OCI-LY7 (cell line): Measurements from ENCODE around the gene CD44. TPM values are rescaled to one million over a fixed set of nuclear protein-coding genes. Genes with fewer than 3 reads are reported as not detected.

Source experiments
- BruUV-seq: library from RNA; stranded (reverse); fragments of 400-500 nt; replicated peaks from 2 replicates; lab custom pipeline; 2021; lab: Mats Ljungman, UMichigan
- CTCF ChIA-PET: fragments of 300-600 bp; sonication (Branson Sonifier 250); formaldehyde crosslinking; loops from one replicate; lab custom pipeline; 2022; ENCODE audit warnings: antibody characterized with exemption; ENCODE audit not compliant: unreplicated experiment; lab: Charles Lee
- POLR2A ChIA-PET: fragments of 300-600 bp; sonication (Branson Sonifier 250); formaldehyde crosslinking; loops from one replicate; lab custom pipeline; 2022; ENCODE audit warnings: antibody characterized with exemption; lab: Charles Lee
- DNase-seq: peaks from one replicate; pipeline ENCODE4 v3.0.0-alpha.2; 2015; ENCODE audit warnings: low spot score
- H2AFZ ChIP-seq: fragments of 200-600 bp; sonication (generic), shearing (Covaris generic); 2 replicates; pipeline ENCODE4 v1.6.1; 2014; ENCODE audit warnings: mild to moderate bottlenecking, antibody characterized with exemption, low read length, moderate library complexity
- H3K27ac ChIP-seq: fragments of 200-600 bp; sonication (generic); 2 replicates; pipeline ENCODE4 v1.5.1; 2014; ENCODE audit warnings: mixed run types, low read depth, mild to moderate bottlenecking, moderate library complexity, low read length, inconsistent platforms; ENCODE audit not compliant: poor library complexity, severe bottlenecking
- H3K36me3 ChIP-seq: fragments of 200-600 bp; sonication (generic); 2 replicates; pipeline ENCODE4 v1.6.1; 2014; ENCODE audit warnings: mild to moderate bottlenecking, antibody characterized with exemption, low read length, moderate library complexity, mixed read lengths; ENCODE audit not compliant: insufficient read depth
- H3K4me1 ChIP-seq: fragments of 200-600 bp; sonication (generic); 2 replicates; pipeline ENCODE4 v1.5.1; 2014; ENCODE audit warnings: mild to moderate bottlenecking, low read length; ENCODE audit not compliant: insufficient read depth, poor library complexity, severe bottlenecking
- H3K4me2 ChIP-seq: fragments of 200-600 bp; sonication (generic); 2 replicates; pipeline ENCODE4 v1.6.1; 2014; ENCODE audit warnings: mild to moderate bottlenecking, low read length
- H3K4me3 ChIP-seq: fragments of 200-600 bp; sonication (generic); 2 replicates; pipeline ENCODE4 v1.5.1; 2014; ENCODE audit warnings: mild to moderate bottlenecking, low read depth, low read length; ENCODE audit not compliant: poor library complexity, severe bottlenecking
- H3K79me2 ChIP-seq: fragments of 200-600 bp; sonication (generic); 2 replicates; pipeline ENCODE4 v1.6.1; 2016; ENCODE audit warnings: low read depth, mild to moderate bottlenecking, low read length, moderate library complexity, mixed read lengths; ENCODE audit not compliant: insufficient read depth
- H3K9me2 ChIP-seq: fragments of 200-600 bp; sonication (generic); 2 replicates; pipeline ENCODE4 v1.6.1; 2016; ENCODE audit warnings: mild to moderate bottlenecking, low read length, mixed read lengths; ENCODE audit not compliant: insufficient read depth
- H3K9me3 ChIP-seq: fragments of 200-600 bp; sonication (generic); 2 replicates; pipeline ENCODE4 v1.6.1; 2014; ENCODE audit warnings: mild to moderate bottlenecking, mixed run types, low read length, mixed read lengths
- H4K20me1 ChIP-seq: fragments of 200-600 bp; sonication (generic); 2 replicates; pipeline ENCODE4 v1.6.1; 2014; ENCODE audit warnings: mild to moderate bottlenecking, antibody characterized with exemption, low read length, moderate library complexity, mixed read lengths; ENCODE audit not compliant: insufficient read depth
- CTCF ChIP-seq: fragments of 200-600 bp; sonication (generic); conservative IDR thresholded peaks from 2 replicates; pipeline ENCODE4 v1.5.1; 2014; ENCODE audit warnings: mild to moderate bottlenecking, antibody characterized with exemption, low read length, moderate library complexity, mixed read lengths
- EZH2phosphoT487 ChIP-seq: fragments of 200-600 bp; sonication (generic); IDR thresholded peaks from 2 replicates; pipeline ENCODE4 v1.6.1; 2018; ENCODE audit warnings: low read depth, borderline replicate concordance, mild to moderate bottlenecking, mixed run types, antibody characterized with exemption, low read length, moderate library complexity, mixed read lengths
- intact Hi-C: fragments of 100-400 bp; cut with micrococcal nuclease; formaldehyde crosslinking; loops from one replicate; pipeline ENCODE4 v1.10.0; 2022; ENCODE audit not compliant: unreplicated experiment
- total RNA-seq, 2 experiments: library from RNA; depleted of rRNA in 1 of 2; stranded (reverse); fragments of >200 nt in 1 of 2; shearing (Covaris generic) in 1 of 2; gene quantifications; 2 replicates each; pipeline ENCODE4 v1.2.3, GENCODE V29; 2014 to 2022

CD44 gene
- total RNA-seq, 2 experiments from 2014 or later, result 0.55 TPM; not detected in 1

GRCh38 chr11:35152575-35152974 lies 13.6 kb downstream of the CD44 start:
- no TSS peak for BruUV-seq
- Histone ChIP-seq H3K4me3 (no peak overlapping the region), H3K4me1 (no peaks in the 10 kb centered on the region), H4K20me1 (no peaks in the 10 kb centered on the region), H3K36me3 (no peaks in the 10 kb centered on the region), H3K9me3 (no peaks in the 10 kb centered on the region), H2AFZ (no peak overlapping the region), H3K9me2 (no peaks in the 10 kb centered on the region), H3K27ac (no peak overlapping the region), H3K79me2 (no peaks in the 10 kb centered on the region), H3K4me2 (no peak overlapping the region)
- CTCF ChIA-PET, result no interaction called here
- no peak for TF ChIP-seq EZH2phosphoT487
- no peak for TF ChIP-seq CTCF
- POLR2A ChIA-PET, result interaction anchor here (0.7 to 0.8 kb wide), 2 partner anchors 13 to 22 kb away, joined by 3 read pairs; no protein-coding TSS in a partner anchor
- DNase-seq, result no peak
- intact Hi-C loops, result no loop called here

- no peak overlapping the region for H2AFZ ChIP-seq
- H3K79me2 ChIP-seq, result no peaks in the 10 kb centered on the region
- ChIA-PET CTCF (no interaction called here), POLR2A (interaction anchor here (0.7 kb wide), 1 partner anchor 27 kb away, joined by 3 read pairs; no protein-coding TSS in a partner anchor)
- intact Hi-C loops, result no loop called here
- H3K4me3 ChIP-seq, result no peak overlapping the region
- no peaks in the 10 kb centered on the region for H3K4me1 ChIP-seq
- no peak for DNase-seq
- H3K9me2 ChIP-seq, result no peaks in the 10 kb centered on the region
- BruUV-seq, result no TSS peak
- H3K36me3 ChIP-seq, result no peaks in the 10 kb centered on the region
- H3K27ac ChIP-seq, result no peak overlapping the region
- H3K9me3 ChIP-seq, result no peaks in the 10 kb centered on the region
- no peaks in the 10 kb centered on the region for H4K20me1 ChIP-seq
- no peak overlapping the region for H3K4me2 ChIP-seq
- TF ChIP-seq EZH2phosphoT487 (no peak), CTCF (no peak)
Measured at GRCh38 chr11:35153280-35153679, 14.3 kb downstream of the CD44 start.

GRCh38 chr11:35154952-35155351 lies 16.0 kb downstream of the CD44 start:
- intact Hi-C loops, result no loop called here
- TF ChIP-seq CTCF, result no peak
- no peak for TF ChIP-seq EZH2phosphoT487
- ChIA-PET CTCF (interaction anchor here (1.2 kb wide), 1 partner anchor 8 kb away, joined by 3 read pairs; no protein-coding TSS in a partner anchor), POLR2A (interaction anchor here (0.6 to 1.2 kb wide), 6 partner anchors 8 to 1095 kb away, joined by 3 to 4 read pairs (median 3); no protein-coding TSS in a partner anchor)
- H3K4me2 ChIP-seq, result no peak overlapping the region
- H3K79me2 ChIP-seq, result no peaks in the 10 kb centered on the region
- no peaks in the 10 kb centered on the region for H3K9me2 ChIP-seq
- H3K9me3 ChIP-seq, result no peaks in the 10 kb centered on the region
- no TSS peak for BruUV-seq
- no peak overlapping the region for H3K4me3 ChIP-seq
- H3K4me1 ChIP-seq, result no peaks in the 10 kb centered on the region
- no peaks in the 10 kb centered on the region for H4K20me1 ChIP-seq
- H2AFZ ChIP-seq, result no peak overlapping the region
- no peak for DNase-seq
- no peak overlapping the region for H3K27ac ChIP-seq
- H3K36me3 ChIP-seq, result no peaks in the 10 kb centered on the region
